HepG2 (cell line): ENCODE data around the gene SYNPO. TPM values are rescaled to one million over a fixed set of nuclear protein-coding genes. Genes with fewer than 3 reads are reported as not detected.

Experiments used
- AKAP8 ChIP-seq: sonication (generic); formaldehyde crosslinking; IDR thresholded peaks from 2 replicates; pipeline ENCODE4 v1.5.1; 2020; ENCODE audit warnings: mild to moderate bottlenecking, missing genetic modification reagents
- ASH2L ChIP-seq: fragments of 300-600, 200-600 bp; sonication (generic); IDR thresholded peaks from 2 replicates; pipeline ENCODE4 v1.7.0; 2017; ENCODE audit warnings: low read depth, mild to moderate bottlenecking, moderate library complexity, mixed read lengths, low read length; ENCODE audit not compliant: insufficient read length
- CCAR2 ChIP-seq: fragments of 200-400 bp; formaldehyde crosslinking; optimal IDR thresholded peaks from 2 replicates; pipeline ENCODE3; 2018; ENCODE audit warnings: low read depth, mild to moderate bottlenecking, low read length, moderate library complexity
- CENPX ChIP-seq: sonication (generic); formaldehyde crosslinking; IDR thresholded peaks from 2 replicates; pipeline ENCODE4 v1.9.0; 2021; ENCODE audit warnings: mild to moderate bottlenecking, missing genetic modification reagents, moderate library complexity
- ESRRA ChIP-seq: sonication (generic); formaldehyde crosslinking; IDR thresholded peaks from 2 replicates; pipeline ENCODE4 v1.5.1; 2020; ENCODE audit warnings: mild to moderate bottlenecking, low read depth, missing genetic modification reagents
- GATAD2A ChIP-seq: IDR thresholded peaks from 2 replicates; pipeline ENCODE4 v1.6.1; 2016
- JUN ChIP-seq: sonication (generic); formaldehyde crosslinking; IDR thresholded peaks from 2 replicates; pipeline ENCODE4 v1.4.0; 2020; ENCODE audit warnings: mild to moderate bottlenecking, missing genetic modification reagents
- SP5 ChIP-seq: IDR thresholded peaks from 2 replicates; pipeline ENCODE4 v1.6.1; 2016; ENCODE audit warnings: low read depth, borderline replicate concordance
- SSRP1 ChIP-seq: IDR thresholded peaks from 2 replicates; pipeline ENCODE4 v1.6.1; 2016; ENCODE audit warnings: control low read depth
- SUZ12 ChIP-seq: fragments of 150-350 bp; IDR thresholded peaks from 2 replicates; pipeline ENCODE4 v1.6.1; 2014; ENCODE audit warnings: low read depth, low read length
- ZNF549 ChIP-seq: sonication (generic); formaldehyde crosslinking; IDR thresholded peaks from 2 replicates; pipeline ENCODE4 v1.5.0; 2020; ENCODE audit warnings: missing genetic modification reagents
- ZNF83 ChIP-seq: sonication (generic); formaldehyde crosslinking; IDR thresholded peaks from 2 replicates; pipeline ENCODE4 v1.4.0; 2020; ENCODE audit warnings: missing genetic modification reagents, mild to moderate bottlenecking, borderline replicate concordance
- polyA plus RNA-seq, 8 experiments: library from polyadenylated mRNA; depleted of rRNA in 3 of 8; stranded (reverse) in 7 of 8; unstranded in 1 of 8; fragments of >200 nt; fragmentation: Illumina TruSeq in 4 of 8; extraction: Trizol in 4 of 8; gene quantifications; 2 replicates each; pipeline versions ENCODE4 v1.2.1 to v1.2.3, GENCODE V29; 2011 to 2016; ENCODE audit warnings: low read depth in 4 of 8, missing spikeins in 1 of 8, mixed read lengths in 1 of 8; ENCODE audit not compliant: insufficient read depth in 1 of 8
- total RNA-seq, 5 experiments: library from RNA; depleted of rRNA; stranded (reverse); fragments of >200 nt; fragmentation: Illumina TruSeq; extraction: Trizol; gene quantifications; 2 replicates each; pipeline ENCODE4 v1.2.3, GENCODE V29; 2016; ENCODE audit warnings: low read depth in 1 of 5
- TF ChIP-seq, protein P1 (sequence below): sonication (generic); formaldehyde crosslinking; IDR thresholded peaks from 2 replicates; pipeline ENCODE4 v1.4.0; 2020; ENCODE audit warnings: mild to moderate bottlenecking, missing genetic modification reagents
- TF ChIP-seq, protein P2 (sequence below): IDR thresholded peaks from 2 replicates; pipeline ENCODE4 v1.6.1; 2018; ENCODE audit warnings: missing genetic modification reagents, mild to moderate bottlenecking, missing compliant biosample characterization
- TF ChIP-seq, protein P3 (sequence below): IDR thresholded peaks from 2 replicates; pipeline ENCODE4 v1.6.1; 2016
- TF ChIP-seq, protein P4 (sequence below): conservative IDR thresholded peaks from 2 replicates; pipeline ENCODE4 v1.6.1; 2018; ENCODE audit warnings: missing genetic modification reagents
- TF ChIP-seq, protein P5 (sequence below): sonication (generic); formaldehyde crosslinking; IDR thresholded peaks from 2 replicates; pipeline ENCODE4 v1.4.0; 2020; ENCODE audit warnings: mild to moderate bottlenecking, missing genetic modification reagents
- TF ChIP-seq, protein P6 (sequence below): sonication (generic); formaldehyde crosslinking; IDR thresholded peaks from 2 replicates; pipeline ENCODE4 v1.9.0; 2022; ENCODE audit warnings: low read depth, missing genetic modification reagents

SYNPO gene
- total and polyA plus RNA-seq, 2 of the 13 experiments (the other 11 are each of a cell fraction or from before 2014, with no cell fraction given), result 0.09 to 0.30 TPM

DNA sequence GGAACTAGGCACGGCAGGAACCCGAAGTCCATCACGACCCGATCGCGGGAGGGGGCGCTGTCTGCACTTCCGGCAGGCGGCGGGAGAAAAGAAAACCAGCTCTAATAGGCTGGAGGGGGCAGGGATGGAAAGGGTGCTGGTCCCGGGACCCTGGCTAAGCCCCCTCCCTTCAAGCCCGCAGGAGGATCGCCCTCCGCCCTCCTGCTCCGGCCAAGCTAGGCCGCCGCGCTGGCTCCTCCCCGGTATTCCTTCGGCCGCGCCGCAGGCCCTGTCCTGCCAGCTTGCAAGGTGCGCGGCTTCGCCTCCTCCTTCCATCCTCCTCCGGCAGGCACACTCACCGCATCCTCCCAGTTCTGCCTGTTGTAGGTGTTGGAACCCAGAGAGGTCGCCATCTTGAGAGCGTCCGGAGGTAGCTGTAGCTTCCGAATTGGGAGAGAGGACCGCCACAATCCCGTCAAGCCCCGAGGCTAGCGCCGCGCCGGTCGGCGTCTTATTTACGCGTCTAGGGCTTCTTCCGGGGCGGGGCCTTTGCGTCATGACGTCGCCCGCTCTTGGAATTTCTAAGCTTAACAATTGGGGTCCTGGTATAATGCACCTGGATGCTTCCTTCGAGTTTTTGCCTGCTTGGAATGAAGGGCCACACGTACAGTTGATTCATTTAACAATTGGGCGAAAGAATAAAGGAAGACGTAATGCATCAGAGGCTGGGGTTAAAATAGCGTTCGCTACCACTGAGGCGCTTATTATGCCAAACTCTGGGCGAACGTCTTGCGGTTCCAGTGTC, 60.3 kb downstream of the SYNPO start, which contains the start of gene RBM22 (continued):
- TF ChIP-seq, protein P1, sequence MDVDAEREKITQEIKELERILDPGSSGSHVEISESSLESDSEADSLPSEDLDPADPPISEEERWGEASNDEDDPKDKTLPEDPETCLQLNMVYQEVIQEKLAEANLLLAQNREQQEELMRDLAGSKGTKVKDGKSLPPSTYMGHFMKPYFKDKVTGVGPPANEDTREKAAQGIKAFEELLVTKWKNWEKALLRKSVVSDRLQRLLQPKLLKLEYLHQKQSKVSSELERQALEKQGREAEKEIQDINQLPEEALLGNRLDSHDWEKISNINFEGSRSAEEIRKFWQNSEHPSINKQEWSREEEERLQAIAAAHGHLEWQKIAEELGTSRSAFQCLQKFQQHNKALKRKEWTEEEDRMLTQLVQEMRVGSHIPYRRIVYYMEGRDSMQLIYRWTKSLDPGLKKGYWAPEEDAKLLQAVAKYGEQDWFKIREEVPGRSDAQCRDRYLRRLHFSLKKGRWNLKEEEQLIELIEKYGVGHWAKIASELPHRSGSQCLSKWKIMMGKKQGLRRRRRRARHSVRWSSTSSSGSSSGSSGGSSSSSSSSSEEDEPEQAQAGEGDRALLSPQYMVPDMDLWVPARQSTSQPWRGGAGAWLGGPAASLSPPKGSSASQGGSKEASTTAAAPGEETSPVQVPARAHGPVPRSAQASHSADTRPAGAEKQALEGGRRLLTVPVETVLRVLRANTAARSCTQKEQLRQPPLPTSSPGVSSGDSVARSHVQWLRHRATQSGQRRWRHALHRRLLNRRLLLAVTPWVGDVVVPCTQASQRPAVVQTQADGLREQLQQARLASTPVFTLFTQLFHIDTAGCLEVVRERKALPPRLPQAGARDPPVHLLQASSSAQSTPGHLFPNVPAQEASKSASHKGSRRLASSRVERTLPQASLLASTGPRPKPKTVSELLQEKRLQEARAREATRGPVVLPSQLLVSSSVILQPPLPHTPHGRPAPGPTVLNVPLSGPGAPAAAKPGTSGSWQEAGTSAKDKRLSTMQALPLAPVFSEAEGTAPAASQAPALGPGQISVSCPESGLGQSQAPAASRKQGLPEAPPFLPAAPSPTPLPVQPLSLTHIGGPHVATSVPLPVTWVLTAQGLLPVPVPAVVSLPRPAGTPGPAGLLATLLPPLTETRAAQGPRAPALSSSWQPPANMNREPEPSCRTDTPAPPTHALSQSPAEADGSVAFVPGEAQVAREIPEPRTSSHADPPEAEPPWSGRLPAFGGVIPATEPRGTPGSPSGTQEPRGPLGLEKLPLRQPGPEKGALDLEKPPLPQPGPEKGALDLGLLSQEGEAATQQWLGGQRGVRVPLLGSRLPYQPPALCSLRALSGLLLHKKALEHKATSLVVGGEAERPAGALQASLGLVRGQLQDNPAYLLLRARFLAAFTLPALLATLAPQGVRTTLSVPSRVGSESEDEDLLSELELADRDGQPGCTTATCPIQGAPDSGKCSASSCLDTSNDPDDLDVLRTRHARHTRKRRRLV, result peak; percentile 86
- TF ChIP-seq ESRRA (peak; percentile 67; the same call in 1 of the 2 replicates), SUZ12 (no peak), JUN (CRISPR knock-in tag) (peak; percentile 63; the same call in 1 of the 2 replicates), ZNF83 (CRISPR knock-in tag) (peak; percentile 70; the same call in 1 of the 2 replicates), CENPX (CRISPR knock-in tag) (no peak), CCAR2 (no peak), ZNF549 (CRISPR knock-in tag) (no peak; the same call in 1 of the 2 replicates), ASH2L (peak; percentile 93), SSRP1 (CRISPR knock-in tag) (no peak), GATAD2A (CRISPR knock-in tag) (no peak), SP5 (peak; percentile 46), AKAP8 (no peak)
- TF ChIP-seq, protein P2, sequence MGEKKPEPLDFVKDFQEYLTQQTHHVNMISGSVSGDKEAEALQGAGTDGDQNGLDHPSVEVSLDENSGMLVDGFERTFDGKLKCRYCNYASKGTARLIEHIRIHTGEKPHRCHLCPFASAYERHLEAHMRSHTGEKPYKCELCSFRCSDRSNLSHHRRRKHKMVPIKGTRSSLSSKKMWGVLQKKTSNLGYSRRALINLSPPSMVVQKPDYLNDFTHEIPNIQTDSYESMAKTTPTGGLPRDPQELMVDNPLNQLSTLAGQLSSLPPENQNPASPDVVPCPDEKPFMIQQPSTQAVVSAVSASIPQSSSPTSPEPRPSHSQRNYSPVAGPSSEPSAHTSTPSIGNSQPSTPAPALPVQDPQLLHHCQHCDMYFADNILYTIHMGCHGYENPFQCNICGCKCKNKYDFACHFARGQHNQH (CRISPR knock-in tag), result peak; percentile 76; the same call in 1 of the 2 replicates
- TF ChIP-seq, protein P3, sequence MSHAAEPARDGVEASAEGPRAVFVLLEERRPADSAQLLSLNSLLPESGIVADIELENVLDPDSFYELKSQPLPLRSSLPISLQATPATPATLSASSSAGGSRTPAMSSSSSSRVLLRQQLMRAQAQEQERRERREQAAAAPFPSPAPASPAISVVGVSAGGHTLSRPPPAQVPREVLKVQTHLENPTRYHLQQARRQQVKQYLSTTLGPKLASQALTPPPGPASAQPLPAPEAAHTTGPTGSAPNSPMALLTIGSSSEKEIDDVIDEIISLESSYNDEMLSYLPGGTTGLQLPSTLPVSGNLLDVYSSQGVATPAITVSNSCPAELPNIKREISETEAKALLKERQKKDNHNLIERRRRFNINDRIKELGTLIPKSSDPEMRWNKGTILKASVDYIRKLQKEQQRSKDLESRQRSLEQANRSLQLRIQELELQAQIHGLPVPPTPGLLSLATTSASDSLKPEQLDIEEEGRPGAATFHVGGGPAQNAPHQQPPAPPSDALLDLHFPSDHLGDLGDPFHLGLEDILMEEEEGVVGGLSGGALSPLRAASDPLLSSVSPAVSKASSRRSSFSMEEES, result no peak; the same call in 1 of the 2 replicates
- TF ChIP-seq, protein P4, sequence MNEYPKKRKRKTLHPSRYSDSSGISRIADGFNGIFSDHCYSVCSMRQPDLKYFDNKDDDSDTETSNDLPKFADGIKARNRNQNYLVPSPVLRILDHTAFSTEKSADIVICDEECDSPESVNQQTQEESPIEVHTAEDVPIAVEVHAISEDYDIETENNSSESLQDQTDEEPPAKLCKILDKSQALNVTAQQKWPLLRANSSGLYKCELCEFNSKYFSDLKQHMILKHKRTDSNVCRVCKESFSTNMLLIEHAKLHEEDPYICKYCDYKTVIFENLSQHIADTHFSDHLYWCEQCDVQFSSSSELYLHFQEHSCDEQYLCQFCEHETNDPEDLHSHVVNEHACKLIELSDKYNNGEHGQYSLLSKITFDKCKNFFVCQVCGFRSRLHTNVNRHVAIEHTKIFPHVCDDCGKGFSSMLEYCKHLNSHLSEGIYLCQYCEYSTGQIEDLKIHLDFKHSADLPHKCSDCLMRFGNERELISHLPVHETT (CRISPR knock-in tag), result no peak; the same call in 1 of the 2 replicates
- TF ChIP-seq, protein P5, sequence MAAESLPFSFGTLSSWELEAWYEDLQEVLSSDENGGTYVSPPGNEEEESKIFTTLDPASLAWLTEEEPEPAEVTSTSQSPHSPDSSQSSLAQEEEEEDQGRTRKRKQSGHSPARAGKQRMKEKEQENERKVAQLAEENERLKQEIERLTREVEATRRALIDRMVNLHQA (CRISPR knock-in tag), result no peak
- TF ChIP-seq, protein P6, sequence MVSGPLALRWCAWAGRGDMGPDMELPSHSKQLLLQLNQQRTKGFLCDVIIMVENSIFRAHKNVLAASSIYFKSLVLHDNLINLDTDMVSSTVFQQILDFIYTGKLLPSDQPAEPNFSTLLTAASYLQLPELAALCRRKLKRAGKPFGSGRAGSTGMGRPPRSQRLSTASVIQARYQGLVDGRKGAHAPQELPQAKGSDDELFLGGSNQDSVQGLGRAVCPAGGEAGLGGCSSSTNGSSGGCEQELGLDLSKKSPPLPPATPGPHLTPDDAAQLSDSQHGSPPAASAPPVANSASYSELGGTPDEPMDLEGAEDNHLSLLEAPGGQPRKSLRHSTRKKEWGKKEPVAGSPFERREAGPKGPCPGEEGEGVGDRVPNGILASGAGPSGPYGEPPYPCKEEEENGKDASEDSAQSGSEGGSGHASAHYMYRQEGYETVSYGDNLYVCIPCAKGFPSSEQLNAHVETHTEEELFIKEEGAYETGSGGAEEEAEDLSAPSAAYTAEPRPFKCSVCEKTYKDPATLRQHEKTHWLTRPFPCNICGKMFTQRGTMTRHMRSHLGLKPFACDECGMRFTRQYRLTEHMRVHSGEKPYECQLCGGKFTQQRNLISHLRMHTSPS (CRISPR knock-in tag), result no peak
